Measurements from ENCODE around the gene ICOSLG. TPM values are rescaled to one million over a fixed set of nuclear protein-coding genes. Genes with fewer than 3 reads are reported as not detected.
"Not testable (repeated sequence)": the region's sequence is repeated elsewhere in the genome, so short reads cannot be mapped to it uniquely, and the experiment has no call there.

Gene ICOSLG
- total RNA-seq, 2 experiments from 2014 or later = 2.4 to 2.8 TPM

DNA sequence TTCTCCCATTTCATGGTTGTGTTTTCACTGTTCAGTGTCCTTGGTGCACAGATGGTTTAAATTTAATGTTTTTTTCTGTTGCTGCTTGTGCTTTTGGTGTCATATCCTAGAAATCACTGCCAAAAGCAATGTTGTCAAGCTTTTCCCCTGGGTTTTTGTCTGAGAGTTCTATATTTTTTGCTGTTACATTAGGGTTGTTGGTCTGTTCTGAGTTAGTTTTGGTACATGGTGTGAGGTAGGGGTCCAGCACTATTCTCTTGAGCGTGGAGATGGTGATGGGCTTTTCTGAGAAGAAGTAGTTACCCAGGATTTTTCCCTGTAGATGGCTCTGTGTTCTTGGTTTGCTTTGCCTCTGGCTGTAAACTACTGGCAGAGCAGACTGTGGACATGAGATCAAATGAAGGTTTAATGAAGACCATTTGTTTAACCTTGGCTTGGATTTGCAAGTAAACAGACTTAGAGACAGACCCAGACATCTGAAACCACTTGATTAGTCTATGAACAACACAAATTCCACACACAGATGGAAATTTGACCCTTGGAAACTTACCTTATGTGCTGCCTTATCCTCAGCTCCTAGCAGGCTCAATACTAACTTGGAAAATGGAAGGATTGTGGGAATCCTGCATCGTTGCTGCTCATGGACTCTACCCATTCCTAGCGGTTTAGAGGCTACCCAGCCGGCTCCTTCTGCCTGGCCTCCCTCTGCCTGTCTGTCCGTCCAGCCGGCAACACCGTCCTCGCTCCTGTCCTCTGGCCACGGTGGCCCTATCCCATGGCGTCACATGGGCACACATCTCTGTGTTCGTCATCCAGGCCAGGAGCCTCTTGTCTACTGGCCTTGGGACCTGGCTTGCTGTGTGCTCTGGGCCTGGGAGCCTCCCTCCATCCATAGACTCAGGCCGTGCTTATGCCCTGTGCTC lies 50.1 kb downstream of the ICOSLG start:
- H3K27me3 Mint-ChIP-seq; H3K27ac Mint-ChIP-seq; H3K36me3 Mint-ChIP-seq (ENCODE audit: low read depth); ATAC-seq; intact Hi-C loops (cut with DNase I, micrococcal nuclease); POLR2A ChIA-PET; DNase-seq; CTCF ChIA-PET; H3K4me1 Mint-ChIP-seq; H3K4me3 Mint-ChIP-seq; H3K9me3 Mint-ChIP-seq (ENCODE audit: low read depth): not testable (repeated sequence)

DNA sequence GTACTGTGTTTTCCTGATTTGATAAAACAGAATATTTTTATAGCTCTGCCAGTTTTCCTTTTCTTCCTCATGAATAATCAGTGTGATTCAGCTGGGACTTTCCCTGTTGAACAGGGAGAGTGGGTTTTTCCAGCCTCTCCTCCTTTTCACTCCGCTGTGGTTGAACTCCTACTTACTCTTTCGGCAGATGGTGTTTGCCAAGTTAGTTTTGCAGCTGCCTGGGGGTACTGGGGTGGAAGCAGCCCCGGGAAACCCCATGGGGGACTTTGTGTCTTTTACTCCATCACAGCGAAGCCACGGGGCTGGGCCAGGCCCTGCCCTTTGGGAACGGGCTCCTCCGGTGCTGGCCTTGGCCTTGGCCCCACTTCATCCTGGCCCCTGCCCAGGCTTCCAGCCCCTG lies 55.9 kb downstream of the ICOSLG start:
- H3K4me1 Mint-ChIP-seq; CTCF ChIA-PET; POLR2A ChIA-PET; H3K27me3 Mint-ChIP-seq; H3K27ac Mint-ChIP-seq; H3K9me3 Mint-ChIP-seq (ENCODE audit: low read depth); DNase-seq; intact Hi-C loops (cut with DNase I, micrococcal nuclease); H3K36me3 Mint-ChIP-seq (ENCODE audit: low read depth); H3K4me3 Mint-ChIP-seq: not testable (repeated sequence)
- ATAC-seq = peak; percentile 23

DNA sequence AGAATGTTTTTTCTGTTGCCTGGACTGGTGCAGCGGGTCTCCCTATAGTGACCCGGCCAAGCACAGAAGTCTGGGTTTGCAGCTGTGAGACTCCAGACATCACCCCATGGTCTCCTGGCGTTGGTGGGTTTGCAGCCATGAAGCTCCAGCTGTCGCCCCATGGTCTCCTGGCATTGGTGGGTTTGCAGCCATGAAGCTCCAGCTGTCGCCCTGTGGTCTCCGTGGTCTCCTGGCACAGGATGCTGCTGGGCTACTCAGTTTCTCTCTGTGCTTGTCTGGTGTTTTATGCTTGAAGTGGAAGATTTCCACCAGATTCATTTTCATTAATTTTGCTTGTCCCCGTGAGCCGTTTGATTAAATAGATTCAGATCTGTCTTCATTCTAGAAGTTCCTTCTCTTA lies 58.5 kb downstream of the ICOSLG start:
- H3K27ac Mint-ChIP-seq; H3K9me3 Mint-ChIP-seq (ENCODE audit: low read depth); DNase-seq; POLR2A ChIA-PET; CTCF ChIA-PET; H3K4me1 Mint-ChIP-seq; intact Hi-C loops (cut with DNase I, micrococcal nuclease); H3K27me3 Mint-ChIP-seq; H3K4me3 Mint-ChIP-seq; H3K36me3 Mint-ChIP-seq (ENCODE audit: low read depth); ATAC-seq: not testable (repeated sequence)

DNA sequence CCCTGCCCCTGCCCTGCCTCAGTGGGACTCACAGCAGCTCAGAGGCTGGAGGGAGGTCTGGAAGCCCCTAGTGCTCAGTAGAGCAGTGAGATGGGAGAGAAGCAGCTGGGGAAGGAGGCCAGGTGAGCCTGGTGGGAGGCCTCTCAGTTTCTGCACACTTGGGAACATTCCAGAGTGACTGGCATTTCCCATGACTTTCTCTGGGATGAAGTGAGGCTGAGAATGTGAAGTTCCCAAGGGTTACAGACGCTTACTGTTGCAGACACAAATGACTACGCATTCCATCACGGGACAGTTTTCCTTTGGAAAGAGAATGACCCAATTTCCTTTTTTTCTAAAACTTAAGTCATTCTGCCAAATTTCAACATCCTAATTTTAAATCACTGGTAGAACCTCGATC lies 59.2 kb downstream of the ICOSLG start:
- not testable (repeated sequence) for ATAC-seq

DNA sequence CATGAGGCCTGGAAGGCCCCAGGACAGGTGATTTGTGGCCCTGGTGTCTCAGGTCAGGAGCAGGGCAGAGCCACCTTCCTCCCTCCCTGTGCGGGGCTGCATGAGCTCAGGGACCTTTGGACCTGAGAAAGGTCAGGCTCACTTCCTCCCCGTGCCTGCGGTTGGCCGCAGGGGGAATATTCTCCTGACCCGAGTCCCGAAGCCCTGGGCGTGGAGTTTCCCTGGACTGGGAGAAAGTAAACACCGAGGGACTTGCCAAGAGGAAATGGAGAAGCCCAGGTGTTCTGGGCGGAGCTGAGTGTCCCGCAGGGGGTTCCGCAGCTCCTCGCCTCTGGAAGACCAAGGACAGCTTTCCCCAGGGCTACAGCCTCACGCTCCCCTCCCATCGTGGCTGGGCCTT lies 64.6 kb downstream of the ICOSLG start:
- DNase-seq; H3K36me3 Mint-ChIP-seq (ENCODE audit: low read depth); intact Hi-C loops (cut with DNase I, micrococcal nuclease); H3K4me3 Mint-ChIP-seq; H3K27me3 Mint-ChIP-seq; H3K9me3 Mint-ChIP-seq (ENCODE audit: low read depth); H3K4me1 Mint-ChIP-seq; POLR2A ChIA-PET; ATAC-seq; H3K27ac Mint-ChIP-seq; CTCF ChIA-PET: not testable (repeated sequence)

More for the DNA sequence above, 59.2 kb downstream of the ICOSLG start:
- H3K27me3 Mint-ChIP-seq; DNase-seq; H3K36me3 Mint-ChIP-seq (ENCODE audit: low read depth); H3K4me1 Mint-ChIP-seq; POLR2A ChIA-PET; H3K9me3 Mint-ChIP-seq (ENCODE audit: low read depth); H3K4me3 Mint-ChIP-seq; H3K27ac Mint-ChIP-seq; CTCF ChIA-PET; intact Hi-C loops (cut with DNase I, micrococcal nuclease): not testable (repeated sequence)

GRCh38 chr21:44175189-44175588 lies 65.6 kb downstream of the ICOSLG start:
- CTCF ChIA-PET, H3K27ac Mint-ChIP-seq: not testable (repeated sequence)

More at GRCh38 chr21:44175189-44175588, 65.6 kb downstream of the ICOSLG start:
- H3K36me3 Mint-ChIP-seq (ENCODE audit: low read depth); intact Hi-C loops (cut with DNase I, micrococcal nuclease); H3K4me1 Mint-ChIP-seq; H3K27me3 Mint-ChIP-seq; ATAC-seq; H3K4me3 Mint-ChIP-seq; POLR2A ChIA-PET; H3K9me3 Mint-ChIP-seq (ENCODE audit: low read depth); DNase-seq: not testable (repeated sequence)

Other genes with a start within 250 kb of the ICOSLG start
- 10 to 100 TPM; 40.2 to 58.7 TPM for gene TRAPPC10, start 228.6 kb downstream of the ICOSLG start, total RNA-seq
- gene PWP2, start 133.5 kb downstream of the ICOSLG start, total RNA-seq = 10 to 100 TPM; 28.9 to 54.1 TPM
- 10 to 100 TPM; 30.3 to 43.2 TPM for gene GATD3, start 107.3 kb downstream of the ICOSLG start, total RNA-seq
- gene DNMT3L, start 21.0 kb upstream of the ICOSLG start, total RNA-seq = not detected
- gene AIRE, start 44.9 kb upstream of the ICOSLG start, total RNA-seq = not detected
- 100 to 1,000 TPM; 167 to 202 TPM for gene PFKL, start 59.1 kb upstream of the ICOSLG start, total RNA-seq
- 10 to 100 TPM in 1 of 2 experiments, 1 to 10 TPM in 1; 7.3 to 11.4 TPM for gene CFAP410, start 98.4 kb upstream of the ICOSLG start, total RNA-seq
- gene TRPM2, start 112.7 kb upstream of the ICOSLG start, total RNA-seq = 1 to 10 TPM; 1.5 to 1.7 TPM
- gene LRRC3, start 214.6 kb upstream of the ICOSLG start, total RNA-seq = 1 to 10 TPM; 2.7 to 2.9 TPM